NCI-H2196 treated with DMSO at 0.1 percent for 48 hours (cell line): ENCODE measurements around the gene LLGL2.

ENCODE experiments used
- DNase-seq: peaks from one replicate; lab custom pipeline; 2025; ENCODE audit not compliant: unreplicated experiment; lab: John Stamatoyannopoulos, UW

The LLGL2 gene

GRCh38 chr17:75611851-75612429 is 86.4 kb downstream of the LLGL2 start:
- DNase-seq, result no peak

GRCh38 chr17:75612906-75613626 is 87.6 kb downstream of the LLGL2 start:
- no peak for DNase-seq

- DNase-seq, result no peak
Measured at GRCh38 chr17:75614006-75614405, 88.5 kb downstream of the LLGL2 start.

- no peak for DNase-seq
Measured at GRCh38 chr17:75614556-75615270, 89.2 kb downstream of the LLGL2 start.

GRCh38 chr17:75615301-75615700 is 89.8 kb downstream of the LLGL2 start:
- DNase-seq, result no peak

GRCh38 chr17:75616521-75617122 is 91.1 kb downstream of the LLGL2 start:
- DNase-seq, result no peak

- no peak for DNase-seq
Measured at GRCh38 chr17:75617218-75617617, 91.7 kb downstream of the LLGL2 start.

- no peak for DNase-seq
Measured at GRCh38 chr17:75617675-75618074, 92.2 kb downstream of the LLGL2 start.

- no peak for DNase-seq
Measured at GRCh38 chr17:75619506-75620431, 94.3 kb downstream of the LLGL2 start.

- no peak for DNase-seq
Measured at GRCh38 chr17:75621489-75621888, 96.0 kb downstream of the LLGL2 start.

- no peak for DNase-seq
Measured at GRCh38 chr17:75622076-75622475, 96.6 kb downstream of the LLGL2 start.

- no peak for DNase-seq
Measured at GRCh38 chr17:75622771-75623273, 97.3 kb downstream of the LLGL2 start.

- DNase-seq, result no peak
Measured at GRCh38 chr17:75623386-75623785, 97.9 kb downstream of the LLGL2 start.

GRCh38 chr17:75624021-75624420 is 98.5 kb downstream of the LLGL2 start:
- no peak for DNase-seq
